B cell (primary cell): ENCODE measurements around the gene NAP1L1. TPM values are rescaled to one million over a fixed set of nuclear protein-coding genes. Genes with fewer than 3 reads are reported as not detected.

Experiments
- ATAC-seq: fragments of 200-7000 bp; cut with Tn5 transposase; one replicate; pipeline ENCODE4 v1.10.0; 2021; ENCODE audit warnings: low read depth, mild to moderate bottlenecking, moderate number of reproducible peaks, moderate library complexity
- CTCF ChIA-PET: fragments of 350-600 bp; sonication (Branson Sonifier 250); formaldehyde crosslinking; loops from one replicate; lab custom pipeline; 2021; ENCODE audit warnings: antibody characterized with exemption, inconsistent platforms; lab: Charles Lee
- POLR2A ChIA-PET: fragments of 350-600 bp; sonication (Branson Sonifier 250); formaldehyde crosslinking; loops from one replicate; lab custom pipeline; 2021; ENCODE audit warnings: antibody characterized with exemption; lab: Charles Lee
- DNase-seq: peaks from one replicate; pipeline ENCODE4 v3.0.0; 2013
- H2AFZ ChIP-seq: 2 replicates; pipeline ENCODE4 v1.6.1; 2012; ENCODE audit warnings: mild to moderate bottlenecking, low read depth, low read length; ENCODE audit not compliant: insufficient read depth, poor library complexity, severe bottlenecking
- H3K27ac ChIP-seq, 2 donors: 1 replicate in 1 of 2; 2 replicates in 1 of 2; pipeline ENCODE4 v1.5.1; 2012 to 2013; ENCODE audit warnings: low read length in 2 of 2, mild to moderate bottlenecking in 2 of 2, moderate library complexity in 1 of 2
- H3K27me3 ChIP-seq, 4 experiments: fragments of 200-600 bp in 1 of 4; sonication (generic) in 1 of 4; replicated peaks in 1 of 4; 1 replicate in 2 of 4; 2 replicates in 2 of 4; pipeline versions ENCODE4 v1.6.1 to v1.7.0; 2013 to 2016; ENCODE audit warnings: low read length in 3 of 4, mild to moderate bottlenecking in 2 of 4, mixed read lengths in 1 of 4, moderate library complexity in 1 of 4; ENCODE audit not compliant: insufficient read depth in 4 of 4, control insufficient read depth in 3 of 4; ENCODE audit errors: control extremely low read depth in 1 of 4
- H3K36me3 ChIP-seq, 2 experiments: replicated peaks in 1 of 2; 1 replicate in 1 of 2; 2 replicates in 1 of 2; pipeline versions ENCODE4 v1.6.1 to v1.7.1; 2013; ENCODE audit warnings: low read length in 1 of 2; ENCODE audit not compliant: insufficient read depth in 2 of 2, control insufficient read depth in 1 of 2; ENCODE audit errors: control extremely low read depth in 1 of 2, extremely low read depth in 1 of 2
- H3K4me1 ChIP-seq, 2 donors: fragments of 200-600 bp in 1 of 2; sonication (generic) in 1 of 2; 1 replicate in 1 of 2; 2 replicates in 1 of 2; pipeline versions ENCODE4 v1.5.1 to v1.6.1; 2013 to 2017; ENCODE audit warnings: low read length in 2 of 2; ENCODE audit not compliant: control insufficient read depth in 2 of 2, insufficient read depth in 2 of 2
- H3K4me2 ChIP-seq: replicated peaks from 2 replicates; pipeline ENCODE3; 2012; ENCODE audit warnings: mild to moderate bottlenecking, low read depth, low read length; ENCODE audit not compliant: poor library complexity, severe bottlenecking
- H3K4me3 ChIP-seq, 5 experiments: fragments of 200-600 bp in 1 of 5; sonication (generic) in 1 of 5; 1 replicate in 3 of 5; 2 replicates in 2 of 5; pipeline versions ENCODE4 v1.5.1 to v1.7.0; 2011 to 2016; ENCODE audit warnings: low read length in 4 of 5, mild to moderate bottlenecking in 4 of 5, low read depth in 2 of 5, control low read depth in 1 of 5, moderate library complexity in 1 of 5; ENCODE audit not compliant: insufficient read depth in 1 of 5; ENCODE audit errors: control extremely low read depth in 1 of 5, extremely low read depth in 1 of 5
- H3K79me2 ChIP-seq: fragments of 200-600 bp; sonication (generic); one replicate; pipeline ENCODE4 v1.6.0; 2016; ENCODE audit warnings: low read length; ENCODE audit not compliant: control insufficient read depth, insufficient read depth
- H3K9ac ChIP-seq: fragments of 200-600 bp; sonication (generic); 2 replicates; pipeline ENCODE4 v1.6.1; 2017; ENCODE audit warnings: mild to moderate bottlenecking, low read length, moderate library complexity
- H3K9me3 ChIP-seq, 3 donors: one replicate each; pipeline versions ENCODE4 v1.6.1 to v1.7.1; 2013; ENCODE audit warnings: low read length in 2 of 3; ENCODE audit not compliant: control insufficient read depth in 2 of 3, insufficient read depth in 1 of 3; ENCODE audit errors: control extremely low read depth in 1 of 3
- H4K20me1 ChIP-seq: 2 replicates; pipeline ENCODE4 v1.6.0; 2012; ENCODE audit warnings: mild to moderate bottlenecking, low read length; ENCODE audit not compliant: insufficient read depth, control insufficient read depth, poor library complexity, severe bottlenecking
- H3K27ac Mint-ChIP-seq: one replicate; pipeline ENCODE4 v1.8.0; 2021; ENCODE audit warnings: mixed read lengths
- H3K27me3 Mint-ChIP-seq: one replicate; pipeline ENCODE4 v1.8.0; 2021; ENCODE audit warnings: mixed read lengths
- H3K4me1 Mint-ChIP-seq: one replicate; pipeline ENCODE4 v1.8.0; 2021; ENCODE audit warnings: mixed read lengths
- H3K4me3 Mint-ChIP-seq: one replicate; pipeline ENCODE4 v1.8.0; 2021; ENCODE audit warnings: mixed read lengths
- H3K9me3 Mint-ChIP-seq: one replicate; pipeline ENCODE4 v1.8.0; 2022; ENCODE audit warnings: mixed read lengths; ENCODE audit not compliant: insufficient read depth
- CTCF ChIP-seq: fragments of 200-600 bp; IDR thresholded peaks from one replicate; pipeline ENCODE4 v1.8.0; 2022; ENCODE audit warnings: antibody characterized with exemption, mild to moderate bottlenecking
- EZH2 ChIP-seq: IDR thresholded peaks from 2 replicates; pipeline ENCODE4 v1.6.1; 2012; ENCODE audit warnings: borderline replicate concordance, low read depth, mild to moderate bottlenecking, moderate library complexity, low read length; ENCODE audit not compliant: insufficient read depth, poor library complexity, severe bottlenecking
- WGBS: methylation state at CpG from one replicate; pipeline ENCODE4 v1.1.5; 2013; ENCODE audit warnings: missing lambda C conversion rate; ENCODE audit not compliant: insufficient coverage; 5-methylcytosine and 5-hydroxymethylcytosine counted together
- intact Hi-C: fragments of 100-400 bp; cut with micrococcal nuclease; formaldehyde crosslinking; loops from one replicate; pipeline ENCODE4 v1.10.0; 2022
- polyA plus RNA-seq: library from polyadenylated mRNA; depleted of rRNA; stranded (reverse); fragments of >200 nt; gene quantifications from 2 replicates; pipeline ENCODE4 v1.2.3, GENCODE V29; 2012
- total RNA-seq, 2 donors: library from RNA; stranded (reverse); fragments of 120-200 nt in 1 of 2; gene quantifications; 1 replicate in 1 of 2; 2 replicates in 1 of 2; pipeline versions ENCODE4 v1.2.3 to v1.2.4, GENCODE V29; 2013 to 2022

The NAP1L1 gene
- total and polyA plus RNA-seq, 2 donors (not counting 1 experiment from before 2014, with no cell fraction given), result 165 to 766 TPM

DNA sequence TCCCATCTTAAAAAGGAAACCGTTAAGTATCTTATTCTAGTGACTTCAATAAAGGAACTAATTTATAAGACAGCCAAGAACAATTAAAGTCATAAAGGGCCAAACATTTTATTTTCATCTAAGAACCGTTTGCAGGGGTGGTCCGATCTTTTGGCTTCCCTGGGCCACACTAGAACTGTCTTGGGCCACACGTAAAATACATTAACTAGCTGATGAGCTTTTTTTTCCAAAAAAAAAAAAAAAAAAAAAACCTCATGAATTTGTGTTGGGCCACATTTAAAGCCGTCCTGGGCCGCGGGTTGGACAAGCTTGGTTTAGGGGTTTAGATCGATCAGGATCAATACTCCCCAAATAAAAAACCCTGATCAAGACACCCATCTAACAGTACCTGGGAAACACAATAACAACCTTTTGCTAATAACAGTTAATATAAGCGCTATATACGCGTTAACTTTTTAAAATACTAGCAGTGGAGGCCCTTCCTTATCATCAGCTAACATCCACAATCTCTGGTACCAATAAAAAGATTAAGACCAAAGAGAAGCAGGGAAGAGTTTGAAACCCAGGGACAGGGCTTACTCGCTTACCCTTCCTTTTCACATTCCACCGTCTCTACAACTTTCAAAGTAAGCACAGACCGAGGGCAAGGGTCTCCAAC lies 1.1 kb downstream of the NAP1L1 start:
- Mint-ChIP-seq H3K27me3 (no peaks in the 10 kb centered on the region), H3K4me1 (peaks cover 58% of the 10 kb centered on the region), H3K27ac (peak overlapping the region; percentile 99), H3K4me3 (peak overlapping the region; percentile 99), H3K9me3 (no peaks in the 10 kb centered on the region)
- H3K27ac ChIP-seq, result peak overlapping the region; percentile 96 to 98
- H3K9me3 ChIP-seq, result peaks cover 0 to 3% (median 0%) of the 10 kb centered on the region in 3 donors
- ChIA-PET CTCF (interaction anchor here (0.7 to 1.4 kb wide), 4 partner anchors 51 to 473 kb away, joined by 3 to 4 read pairs (median 3); partner anchors contain the start of genes BBS10 and PHLDA1), POLR2A (interaction anchor here (0.6 to 2.1 kb wide), 3 partner anchors 265 to 572 kb away, joined by 3 to 9 read pairs (median 3); partner anchors contain the start of genes BBS10 and KRR1)
- H3K4me1 ChIP-seq, result peaks cover 26 to 44% of the 10 kb centered on the region in 2 donors
- intact Hi-C loops, result loop anchor here (2.0 to 10.0 kb wide), 4 partner anchors 427 to 791 kb away; partner anchors contain the start of genes CSRP2 and GLIPR1
- peak; percentile 24 for DNase-seq
- H2AFZ ChIP-seq, result peak overlapping the region; percentile 76
- H3K27me3 ChIP-seq, result no peaks in the 10 kb centered on the region
- 9% methylated on average over 8 of the region's 14 CpGs for WGBS
- no peak for ATAC-seq
- H3K79me2 ChIP-seq, result peaks cover 60% of the 10 kb centered on the region
- peak overlapping the region; percentile 85 for H3K4me2 ChIP-seq
- H3K36me3 ChIP-seq, result peaks cover 0 to 4% of the 10 kb centered on the region in 2 experiments
- peak overlapping the region; percentile 56 to 94 (median 89) for H3K4me3 ChIP-seq
- TF ChIP-seq EZH2 (no peak), CTCF (no peak)
- H4K20me1 ChIP-seq, result peaks cover 61% of the 10 kb centered on the region
- H3K9ac ChIP-seq, result peak overlapping the region; percentile 97

- peaks cover 74% of the 10 kb centered on the region for H4K20me1 ChIP-seq
- H3K27me3 Mint-ChIP-seq, result no peaks in the 10 kb centered on the region
- H3K27me3 ChIP-seq, result no peaks in the 10 kb centered on the region
- DNase-seq, result no peak
- ChIA-PET POLR2A (no interaction called here), CTCF (interaction anchor here (1.4 to 1.8 kb wide), 2 partner anchors 50 to 505 kb away, joined by 3 to 6 read pairs; partner anchors contain the start of gene PHLDA1)
- no peak overlapping the region for H2AFZ ChIP-seq
- no peak overlapping the region for H3K4me2 ChIP-seq
- no peak overlapping the region for H3K9ac ChIP-seq
- ATAC-seq, result no peak
- H3K4me1 ChIP-seq, result peaks cover 26 to 47% of the 10 kb centered on the region in 2 donors
- H3K27ac Mint-ChIP-seq, result no peak overlapping the region
- H3K36me3 ChIP-seq, result peaks cover 0 to 6% of the 10 kb centered on the region in 2 experiments
- H3K79me2 ChIP-seq, result peaks cover 74% of the 10 kb centered on the region
- no peak overlapping the region for H3K27ac ChIP-seq
- peaks cover 0 to 3% (median 0%) of the 10 kb centered on the region in 3 donors for H3K9me3 ChIP-seq
- H3K4me1 Mint-ChIP-seq, result peaks cover 69% of the 10 kb centered on the region
- H3K4me3 ChIP-seq, result no peak overlapping the region
- H3K4me3 Mint-ChIP-seq, result peak overlapping the region; percentile 11
- no peak for TF ChIP-seq CTCF
- TF ChIP-seq EZH2, result no peak
- intact Hi-C loops, result loop anchor here (2.0 to 10.0 kb wide), 4 partner anchors 429 to 793 kb away; partner anchors contain the start of genes CSRP2 and GLIPR1
- H3K9me3 Mint-ChIP-seq, result no peaks in the 10 kb centered on the region
These were observed 2.6 kb downstream of the NAP1L1 start for GRCh38 chr12:76081909-76082308.
